ENCODE results near the gene SORCS2. TPM values are rescaled to one million over a fixed set of nuclear protein-coding genes. Genes with fewer than 3 reads are reported as not detected.

Gene SORCS2
- total and polyA plus RNA-seq, 2 of the 13 experiments (the other 11 are each of a cell fraction or from before 2014, with no cell fraction given) = 0.82 to 1.0 TPM

DNA sequence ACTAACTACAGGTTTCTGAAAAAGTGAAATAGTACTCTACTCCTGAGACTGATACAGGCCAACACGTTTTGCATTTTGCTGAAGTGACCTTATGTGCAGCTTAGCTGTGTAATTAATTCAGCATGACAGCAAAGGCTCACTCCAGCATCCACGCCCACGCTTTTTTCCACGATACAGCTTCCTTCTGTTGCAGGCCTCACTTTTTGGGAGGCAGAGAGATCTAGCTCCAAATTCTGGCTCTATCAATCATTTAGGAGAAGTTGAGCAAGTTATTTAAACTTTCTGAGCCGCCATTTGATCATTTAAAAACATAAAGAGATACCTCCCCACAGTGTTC is 587.1 kb downstream of the SORCS2 start (continued):
- no peak for TF ChIP-seq GPN1 (CRISPR knock-in tag; IDR thresholded peaks at IDR 0.05; ENCODE audit: borderline replicate concordance)
- no peak for TF ChIP-seq NFIC (IDR thresholded peaks at IDR 0.05; ENCODE audit: low read length)
- TF ChIP-seq, protein P1, sequence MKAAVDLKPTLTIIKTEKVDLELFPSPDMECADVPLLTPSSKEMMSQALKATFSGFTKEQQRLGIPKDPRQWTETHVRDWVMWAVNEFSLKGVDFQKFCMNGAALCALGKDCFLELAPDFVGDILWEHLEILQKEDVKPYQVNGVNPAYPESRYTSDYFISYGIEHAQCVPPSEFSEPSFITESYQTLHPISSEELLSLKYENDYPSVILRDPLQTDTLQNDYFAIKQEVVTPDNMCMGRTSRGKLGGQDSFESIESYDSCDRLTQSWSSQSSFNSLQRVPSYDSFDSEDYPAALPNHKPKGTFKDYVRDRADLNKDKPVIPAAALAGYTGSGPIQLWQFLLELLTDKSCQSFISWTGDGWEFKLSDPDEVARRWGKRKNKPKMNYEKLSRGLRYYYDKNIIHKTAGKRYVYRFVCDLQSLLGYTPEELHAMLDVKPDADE (CRISPR knock-in tag; IDR thresholded peaks at IDR 0.05) = no peak

DNA sequence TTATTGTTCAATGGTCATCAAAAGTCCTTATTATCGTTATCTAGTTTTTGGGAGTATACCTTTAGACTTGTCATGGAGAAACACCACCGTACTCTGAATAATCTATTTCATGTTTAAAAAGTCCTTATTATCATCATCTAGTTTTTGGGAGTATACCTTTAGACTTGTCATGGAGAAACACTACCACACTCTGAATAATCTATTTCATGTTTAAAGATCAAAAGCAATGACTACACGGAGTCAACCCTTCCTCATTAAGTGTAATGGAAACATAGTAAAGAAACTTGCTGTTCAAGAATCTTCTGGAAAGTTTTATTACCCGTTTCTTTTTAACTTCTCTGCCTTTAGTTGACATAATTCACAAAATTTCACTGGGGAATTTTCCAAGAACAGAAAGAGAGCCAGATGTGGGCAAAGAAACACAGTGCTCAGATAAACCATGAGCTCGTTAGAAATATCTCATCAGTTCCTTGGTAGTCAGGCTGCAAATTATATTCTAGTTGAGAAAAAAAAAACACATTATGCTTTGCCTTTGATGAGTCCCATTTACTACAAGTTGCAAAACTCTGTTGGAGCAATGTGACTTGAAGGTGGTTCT is 588.5 kb downstream of the SORCS2 start:
- 93% methylated on average over 5 of the region's 5 CpGs for WGBS (ENCODE audit: low lambda C conversion rate)
- DNase-seq (ENCODE audit: low spot score) (no peak), ATAC-seq (no peak), FAIRE-seq (no peak)
- intact Hi-C loops (cut with micrococcal nuclease; ENCODE audit: unreplicated experiment) = no loop called here
- Histone ChIP-seq H3K36me3 (replicated peaks in 1 of 2; ENCODE audit: control insufficient read depth in 1 of 2, insufficient read depth in 2 of 2, low read length in 2 of 2) (peaks cover 6 to 21% of the 10 kb centered on the region in 2 experiments; a peak in 3 of 5 replicates), H3K9ac (ENCODE audit: insufficient read depth, low read depth, low read length) (no peak overlapping the region), H4K20me1 (ENCODE audit: insufficient read depth, low read length) (no peaks in the 10 kb centered on the region), H3K4me2 (ENCODE audit: low read depth, low read length) (no peak overlapping the region), H2AFZ (ENCODE audit: low read length) (no peak overlapping the region), H3K79me2 (ENCODE audit: insufficient read depth, low read length) (no peaks in the 10 kb centered on the region), H3K27me3 (ENCODE audit: control insufficient read depth in 1 of 2, insufficient read depth in 2 of 2, low read length in 2 of 2) (no peaks in the 10 kb centered on the region), H3K4me3 (replicated peaks in 1 of 3; ENCODE audit: insufficient read depth in 1 of 3, low read depth in 2 of 3, low read length in 3 of 3) (no peak overlapping the region), H3K27ac (ENCODE audit: extremely low read length, insufficient read depth, low read length) (no peak overlapping the region), H3K4me1 (ENCODE audit: insufficient read depth, low read length) (peaks cover 15% of the 10 kb centered on the region), H3K9me3 (ENCODE audit: low read length) (no peaks in the 10 kb centered on the region)
- POLR2A ChIA-PET = no interaction called here
- TF ChIP-seq ZNF30 (CRISPR knock-in tag; IDR thresholded peaks at IDR 0.05) = no peak
- TF ChIP-seq, protein P2, sequence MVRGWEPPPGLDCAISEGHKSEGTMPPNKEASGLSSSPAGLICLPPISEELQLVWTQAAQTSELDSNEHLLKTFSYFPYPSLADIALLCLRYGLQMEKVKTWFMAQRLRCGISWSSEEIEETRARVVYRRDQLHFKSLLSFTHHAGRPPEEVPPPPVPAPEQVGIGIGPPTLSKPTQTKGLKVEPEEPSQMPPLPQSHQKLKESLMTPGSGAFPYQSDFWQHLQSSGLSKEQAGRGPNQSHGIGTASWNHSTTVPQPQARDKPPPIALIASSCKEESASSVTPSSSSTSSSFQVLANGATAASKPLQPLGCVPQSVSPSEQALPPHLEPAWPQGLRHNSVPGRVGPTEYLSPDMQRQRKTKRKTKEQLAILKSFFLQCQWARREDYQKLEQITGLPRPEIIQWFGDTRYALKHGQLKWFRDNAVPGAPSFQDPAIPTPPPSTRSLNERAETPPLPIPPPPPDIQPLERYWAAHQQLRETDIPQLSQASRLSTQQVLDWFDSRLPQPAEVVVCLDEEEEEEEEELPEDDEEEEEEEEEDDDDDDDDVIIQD (CRISPR knock-in tag; IDR thresholded peaks at IDR 0.05; ENCODE audit: low read depth) = no peak
- TF ChIP-seq DR1 (CRISPR knock-in tag; IDR thresholded peaks at IDR 0.05) = no peak
- TF ChIP-seq MAFG (CRISPR knock-in tag; IDR thresholded peaks at IDR 0.05) = no peak
- TF ChIP-seq, protein P3, sequence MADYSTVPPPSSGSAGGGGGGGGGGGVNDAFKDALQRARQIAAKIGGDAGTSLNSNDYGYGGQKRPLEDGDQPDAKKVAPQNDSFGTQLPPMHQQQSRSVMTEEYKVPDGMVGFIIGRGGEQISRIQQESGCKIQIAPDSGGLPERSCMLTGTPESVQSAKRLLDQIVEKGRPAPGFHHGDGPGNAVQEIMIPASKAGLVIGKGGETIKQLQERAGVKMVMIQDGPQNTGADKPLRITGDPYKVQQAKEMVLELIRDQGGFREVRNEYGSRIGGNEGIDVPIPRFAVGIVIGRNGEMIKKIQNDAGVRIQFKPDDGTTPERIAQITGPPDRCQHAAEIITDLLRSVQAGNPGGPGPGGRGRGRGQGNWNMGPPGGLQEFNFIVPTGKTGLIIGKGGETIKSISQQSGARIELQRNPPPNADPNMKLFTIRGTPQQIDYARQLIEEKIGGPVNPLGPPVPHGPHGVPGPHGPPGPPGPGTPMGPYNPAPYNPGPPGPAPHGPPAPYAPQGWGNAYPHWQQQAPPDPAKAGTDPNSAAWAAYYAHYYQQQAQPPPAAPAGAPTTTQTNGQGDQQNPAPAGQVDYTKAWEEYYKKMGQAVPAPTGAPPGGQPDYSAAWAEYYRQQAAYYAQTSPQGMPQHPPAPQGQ (CRISPR knock-in tag; IDR thresholded peaks at IDR 0.05; ENCODE audit: borderline replicate concordance) = no peak
- no TSS peak for BruUV-seq (replicated peaks)
- CTCF ChIA-PET (ENCODE audit: low intra/inter-chr PET ratio, low total read pairs) = no interaction called here
- in situ Hi-C loops (cut with HindIII; ENCODE audit: extremely low pct_ligation_motif_present, low pct_unique_long_range_greater_than_20kb) = no loop called here
